NT2/D1 (cell line): Measurements from ENCODE around the gene GLB1L3.

Source experiments
- SUZ12 ChIP-seq: IDR thresholded peaks from 2 replicates; pipeline ENCODE4 v1.6.1; 2011; ENCODE audit not compliant: insufficient read length, insufficient read depth; ENCODE audit errors: extremely low read depth
- YY1 ChIP-seq: IDR thresholded peaks from 2 replicates; pipeline ENCODE4 v1.6.1; 2011; ENCODE audit not compliant: insufficient read length, insufficient read depth

- TF ChIP-seq YY1 (no peak), SUZ12 (no peak)
Measured at GRCh38 chr11:134363592-134363991, 87.4 kb downstream of the GLB1L3 start.
